Pons (tissue), 1 donor: ENCODE data around the gene WSB2.

ENCODE experiments used
- DNase-seq: peaks from one replicate; pipeline ENCODE4 v3.0.0-alpha.2; 2016; ENCODE audit warnings: low spot score

The WSB2 gene

DNA sequence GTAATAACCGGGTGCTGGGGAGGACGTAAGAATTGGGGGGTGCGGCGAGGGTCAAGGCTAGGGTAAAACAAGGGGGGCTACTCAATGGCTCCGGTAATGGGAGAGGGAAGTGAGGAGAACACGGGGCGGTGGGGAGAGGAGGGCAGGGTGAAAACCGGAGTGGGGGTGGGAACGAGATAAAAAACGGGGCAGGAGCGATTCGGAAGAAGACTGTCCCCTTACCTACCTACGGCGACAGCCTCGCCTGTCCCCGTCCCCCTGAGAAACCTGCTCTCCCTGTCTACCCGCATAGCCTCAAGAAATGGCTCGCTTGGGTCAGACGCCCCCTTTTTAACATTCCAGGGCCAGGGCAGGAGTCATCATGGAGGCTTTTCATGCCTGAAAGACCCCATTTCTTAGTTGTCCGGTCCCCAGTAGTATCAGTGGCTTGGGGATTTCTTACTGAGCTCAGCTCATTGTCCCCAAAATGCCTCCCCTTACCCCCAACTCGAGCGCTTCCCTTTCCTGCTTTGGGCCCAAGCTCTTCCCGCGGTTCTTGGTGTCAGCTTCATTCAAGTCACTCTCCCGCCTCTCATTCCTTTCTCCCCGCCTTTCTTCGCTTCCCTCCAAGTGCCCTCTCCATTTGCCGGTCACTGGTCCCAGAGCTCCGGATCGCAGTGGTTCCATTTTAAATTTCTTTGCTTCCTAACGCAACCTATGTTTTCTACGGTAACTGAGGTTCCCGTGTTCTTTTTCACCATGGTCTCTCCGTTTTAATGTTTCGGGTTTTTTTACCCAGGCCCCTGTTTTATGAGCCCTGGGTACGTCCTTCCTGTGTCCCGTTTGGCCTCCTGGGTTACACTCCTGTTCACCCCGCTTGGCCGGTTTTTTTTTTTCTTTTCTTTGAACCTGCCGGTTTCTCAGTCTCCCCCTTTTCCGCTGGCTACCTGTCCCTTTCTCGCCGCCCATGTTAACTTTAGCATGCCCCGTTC lies 1.2 kb upstream of the WSB2 start:
- DNase-seq = peak; percentile 53

DNA sequence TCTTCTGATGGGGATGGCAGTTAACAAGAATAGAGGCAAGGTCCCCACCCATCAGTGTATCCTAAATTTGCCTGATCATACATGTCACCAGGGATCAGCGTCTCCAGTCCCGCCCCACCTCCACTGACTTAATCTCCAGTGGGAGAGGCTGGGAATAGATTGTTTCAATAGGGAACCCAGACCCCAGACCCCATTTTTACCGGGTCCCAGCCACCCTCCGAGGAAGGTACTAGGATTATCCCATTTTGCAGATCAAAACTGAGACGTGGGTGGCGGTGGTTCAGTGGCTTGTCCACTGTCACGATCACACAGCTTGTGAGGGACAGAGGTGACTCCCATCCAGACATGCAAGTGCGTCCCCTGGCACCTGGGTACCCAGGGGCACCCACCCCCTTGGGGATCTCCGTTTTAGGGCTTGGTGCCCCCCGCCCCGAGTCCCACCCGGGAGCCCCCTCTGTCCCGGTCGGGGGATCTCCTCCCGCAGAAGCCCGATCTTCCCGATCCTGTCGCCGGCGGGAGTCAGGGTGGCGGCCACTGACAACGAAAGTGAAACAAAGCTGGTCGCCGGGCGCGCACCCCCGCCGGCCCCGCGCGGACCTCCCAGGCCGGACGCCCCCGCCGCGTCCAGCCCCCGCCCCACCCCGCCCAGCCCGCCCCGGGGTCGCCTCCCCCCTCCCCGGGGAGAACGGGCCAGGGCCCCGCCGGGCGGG lies 523 bp downstream of the WSB2 start:
- DNase-seq = peak; percentile 51

GRCh38 chr12:118059341-118060191 lies 1.4 kb downstream of the WSB2 start:
- peak; percentile 47 for DNase-seq

GRCh38 chr12:118058881-118059280 lies 2.1 kb downstream of the WSB2 start:
- DNase-seq = no peak

GRCh38 chr12:118058227-118058626 lies 2.8 kb downstream of the WSB2 start:
- DNase-seq = no peak

GRCh38 chr12:118055865-118056773 lies 4.9 kb downstream of the WSB2 start:
- DNase-seq = no peak

- no peak for DNase-seq
Observed at GRCh38 chr12:118055144-118055557, 5.8 kb downstream of the WSB2 start.

DNA sequence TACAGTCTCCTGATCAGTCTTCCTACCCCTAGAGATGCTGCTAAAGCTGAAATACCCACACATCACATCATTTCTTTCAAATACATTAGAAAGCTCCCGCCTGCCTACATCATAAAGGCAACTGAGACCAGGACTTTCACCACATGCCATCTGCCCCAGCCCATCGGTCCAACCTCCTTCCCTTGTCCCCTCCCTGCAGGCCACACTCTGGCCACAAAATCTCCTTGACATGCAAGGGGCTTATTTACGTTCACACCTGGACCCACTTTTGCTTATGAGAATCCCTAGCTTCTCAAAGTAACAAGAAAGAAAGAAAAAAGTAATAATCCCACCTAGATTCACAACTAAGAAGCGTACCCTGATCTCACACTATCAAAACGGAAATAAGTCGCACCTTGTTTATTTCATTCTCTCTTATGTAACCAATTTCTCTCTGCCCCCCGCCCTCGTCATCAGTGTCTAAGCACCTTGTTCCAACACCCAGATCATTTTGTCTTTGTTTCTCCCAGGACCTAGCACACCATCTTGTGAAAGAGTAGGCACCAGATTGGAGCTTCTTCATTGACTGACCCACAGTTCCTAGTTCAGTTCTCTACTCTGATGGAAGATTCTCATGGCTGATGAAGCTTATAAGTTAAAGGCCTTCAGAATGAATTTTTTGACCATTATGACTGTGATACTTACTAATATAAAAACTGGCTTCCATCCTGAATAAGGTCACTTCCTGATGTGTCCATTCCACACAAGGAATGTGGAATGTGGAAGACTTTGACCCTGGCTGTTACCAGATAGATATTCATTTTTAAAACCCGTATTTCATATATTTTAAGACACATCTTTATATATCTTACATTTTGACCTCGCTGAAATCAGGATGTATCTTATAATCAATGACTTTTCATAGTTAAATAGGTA lies 7.7 kb downstream of the WSB2 start:
- no peak for DNase-seq

DNA sequence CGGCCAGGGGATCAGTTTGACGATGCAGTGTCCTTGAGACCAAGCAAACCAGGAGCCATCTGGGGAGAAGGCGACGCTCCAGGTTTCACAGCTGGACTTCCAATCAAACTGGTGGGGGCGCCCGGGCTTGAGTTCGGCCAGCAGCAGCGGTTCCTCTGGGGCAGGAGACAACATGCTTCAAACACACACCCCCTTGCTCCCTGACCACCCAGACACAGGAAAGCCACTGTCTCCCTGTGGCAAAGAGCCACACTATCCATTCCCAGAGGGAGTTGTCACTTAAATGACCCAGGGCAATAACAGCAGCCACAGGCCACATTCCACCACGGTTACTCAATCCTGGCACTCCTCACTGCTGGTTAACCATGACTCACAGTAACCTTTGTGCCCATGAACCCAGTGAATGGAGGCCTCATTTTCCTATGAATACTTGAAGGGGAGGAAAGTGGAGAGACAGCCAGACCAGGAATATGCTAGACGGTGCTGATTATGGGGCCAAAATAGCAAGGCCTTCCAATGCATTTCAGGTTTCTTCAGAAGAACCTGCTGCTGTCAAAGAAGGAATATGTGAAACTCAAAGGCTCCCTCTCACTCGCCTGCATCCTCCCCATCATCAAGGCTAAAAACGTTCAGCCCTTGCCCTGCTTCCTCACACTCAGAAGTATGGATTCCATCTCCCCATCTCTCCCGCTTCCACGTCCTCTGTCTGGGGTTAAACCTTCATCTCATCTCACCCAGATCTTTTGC lies 8.5 kb downstream of the WSB2 start:
- peak; percentile 76 for DNase-seq

DNA sequence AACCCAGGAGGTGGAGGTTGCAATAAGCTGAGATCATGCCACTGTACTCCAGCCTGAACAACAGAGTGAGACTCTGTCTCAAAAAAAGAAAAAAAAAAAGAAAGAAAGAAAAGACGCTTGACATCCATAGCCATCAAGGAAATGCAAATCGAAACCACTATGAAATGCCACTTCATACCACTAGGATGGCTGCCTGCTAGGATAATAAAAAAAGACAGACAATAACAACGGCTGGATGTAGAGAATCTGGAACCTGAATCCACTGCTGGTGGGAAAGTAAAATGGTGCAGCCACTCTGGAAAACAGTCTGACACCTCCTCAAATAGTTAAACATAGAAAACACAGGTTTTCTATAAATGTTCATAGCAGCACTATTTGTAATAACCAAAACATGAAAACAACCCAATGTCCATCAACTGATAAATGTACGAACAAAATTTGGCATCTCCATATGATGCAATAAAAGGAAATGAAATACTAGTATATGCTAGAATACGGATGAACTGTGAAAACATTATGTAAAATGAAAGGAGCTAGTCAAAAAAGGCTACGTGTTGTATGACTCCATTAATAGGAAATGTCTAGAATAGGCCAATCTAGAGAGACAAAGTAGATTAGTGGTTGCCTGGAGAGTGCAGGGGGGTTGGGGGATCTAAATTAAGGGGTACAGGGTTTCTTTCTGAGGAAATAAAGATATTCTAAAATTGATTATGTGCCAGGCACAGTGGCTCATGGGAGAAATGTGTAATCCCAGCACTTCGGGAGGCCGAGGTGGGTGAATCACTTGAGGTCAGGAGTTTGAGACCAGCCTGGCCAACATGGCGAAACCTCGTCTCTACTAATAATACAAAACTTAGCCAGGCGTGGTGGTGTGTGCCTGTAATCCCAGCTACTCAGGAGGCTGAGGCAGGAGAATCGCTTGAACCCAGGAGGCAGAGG lies 9.7 kb downstream of the WSB2 start:
- no peak for DNase-seq

GRCh38 chr12:118046430-118046829 lies 14.5 kb downstream of the WSB2 start:
- no peak for DNase-seq

DNA sequence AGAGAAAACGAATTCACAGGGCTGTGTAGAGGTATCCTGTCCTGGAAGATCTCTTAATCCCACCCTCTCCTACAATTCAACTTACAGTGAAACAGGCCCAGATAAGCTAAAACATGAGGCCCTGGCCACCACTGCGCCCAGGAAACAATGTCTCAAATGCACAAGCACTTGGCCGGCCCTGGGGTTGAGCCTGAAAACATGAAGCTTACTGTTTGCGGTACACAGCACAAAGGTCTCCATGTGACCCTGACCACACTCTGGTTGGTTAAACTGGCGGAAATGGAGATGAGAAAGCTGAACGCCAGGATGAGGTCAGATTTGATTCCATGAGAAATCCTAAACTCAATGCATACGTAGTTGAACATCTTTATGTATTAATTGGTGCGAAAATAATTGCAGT lies 16.4 kb downstream of the WSB2 start:
- no peak for DNase-seq

DNA sequence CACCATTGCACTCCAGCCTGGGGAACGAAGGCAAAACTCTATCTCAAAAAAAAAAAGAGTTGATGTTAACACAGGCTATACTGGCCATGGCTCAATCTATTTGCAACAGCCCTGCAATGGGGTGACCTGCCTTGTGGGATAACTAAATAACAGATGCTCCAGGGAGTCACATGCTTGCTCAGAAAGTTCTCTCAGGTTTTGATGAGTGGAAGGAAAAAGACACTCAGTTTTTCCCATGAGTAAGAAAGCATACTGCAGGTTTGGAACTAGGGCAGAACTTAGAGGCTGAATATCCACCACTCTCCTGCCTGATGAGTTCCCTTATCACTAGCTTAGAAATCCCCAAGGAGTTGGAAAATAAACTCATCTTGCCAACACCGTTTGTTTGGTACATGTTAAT lies 16.9 kb downstream of the WSB2 start:
- no peak for DNase-seq

DNA sequence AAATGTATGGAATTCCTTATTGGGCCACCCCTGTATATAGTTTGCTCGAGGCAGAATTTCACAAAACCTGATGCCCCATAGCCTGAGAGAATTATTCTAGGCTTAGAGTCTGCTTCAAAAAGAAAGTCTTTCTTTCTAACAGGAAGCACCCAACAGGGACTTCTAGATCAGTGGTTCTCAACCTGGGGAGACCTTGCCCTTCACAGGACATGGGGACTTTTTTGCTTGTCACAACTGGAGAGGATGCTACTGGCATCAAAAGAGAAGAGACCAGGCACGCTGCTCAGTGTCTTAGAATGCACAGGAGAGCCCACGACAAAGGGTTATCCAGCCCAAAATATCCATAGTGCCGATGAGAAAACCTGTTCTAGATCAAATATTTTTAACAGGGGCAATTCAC lies 18.9 kb downstream of the WSB2 start:
- DNase-seq = no peak

GRCh38 chr12:118038137-118038536 lies 22.8 kb downstream of the WSB2 start:
- DNase-seq = no peak

DNA sequence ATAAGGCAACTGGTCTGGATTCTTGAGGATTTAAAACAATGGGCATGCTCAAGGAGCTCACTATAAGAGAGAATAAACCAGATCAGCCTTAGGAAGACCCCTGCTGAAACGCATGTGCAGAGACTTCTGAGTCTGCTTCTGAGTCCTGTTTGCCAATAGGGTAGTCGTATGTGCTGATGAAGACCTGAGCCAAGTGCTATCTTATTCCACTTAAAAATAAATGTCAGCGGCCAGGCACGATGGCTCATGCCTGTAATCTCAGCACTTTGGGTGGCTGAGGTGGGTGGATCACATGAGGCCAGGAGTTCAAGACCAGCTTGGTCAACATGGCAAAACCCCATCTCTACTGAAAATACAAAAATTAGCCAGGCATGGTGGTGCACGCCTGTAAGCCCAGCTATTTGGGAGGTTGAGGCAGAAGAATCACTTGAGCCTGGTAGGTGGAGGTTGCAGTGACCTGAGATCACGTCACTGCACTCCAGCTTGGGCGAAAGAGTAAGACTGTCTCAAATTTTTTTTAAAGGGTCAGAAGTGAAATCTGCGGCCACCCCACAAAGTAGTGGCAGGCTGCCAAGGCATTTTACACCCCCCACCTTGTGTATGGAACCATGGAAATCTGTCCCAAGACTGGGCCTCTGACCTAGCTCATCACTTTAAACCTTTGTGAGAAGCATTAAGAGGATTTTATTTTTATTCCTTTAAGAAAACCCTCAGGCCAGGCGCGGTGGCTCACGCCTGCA lies 24.1 kb downstream of the WSB2 start:
- no peak for DNase-seq
